Measurements from ENCODE around the gene FTO. TPM values are rescaled to one million over a fixed set of nuclear protein-coding genes. Genes with fewer than 3 reads are reported as not detected.

Gene FTO
- total and polyA plus RNA-seq, 2 of the 13 experiments (the other 11 are each of a cell fraction or from before 2014, with no cell fraction given), result 41.6 to 55.8 TPM

- TF ChIP-seq ARID5B (CRISPR knock-in tag; IDR thresholded peaks at IDR 0.05) (peak; percentile 75), FOXP1 (IDR thresholded peaks at IDR 0.05) (no peak), FOXP1 (CRISPR knock-in tag; IDR thresholded peaks at IDR 0.05) (peak; percentile 85), ZBTB46 (CRISPR knock-in tag; IDR thresholded peaks at IDR 0.05; ENCODE audit: borderline replicate concordance) (0 out of 2 replicates have a peak, but pooled peaks have one; percentile 65), CBX1 (IDR thresholded peaks at IDR 0.05; ENCODE audit: low read depth) (no peak), ZNF367 (CRISPR knock-in tag; IDR thresholded peaks at IDR 0.05; ENCODE audit: borderline replicate concordance) (no peak), NR3C1 (CRISPR knock-in tag; IDR thresholded peaks at IDR 0.05) (no peak), TEF (CRISPR knock-in tag; IDR thresholded peaks at IDR 0.05) (no peak), MAFK (conservative IDR thresholded peaks at IDR 0.05 in 1 of 2, IDR thresholded peaks at IDR 0.05 in 1 of 2; ENCODE audit: low read length in 2 of 2) (peak; percentile 99 to 100), MLXIP (CRISPR knock-in tag; IDR thresholded peaks at IDR 0.05; ENCODE audit: borderline replicate concordance) (no peak), ZNF713 (CRISPR knock-in tag; IDR thresholded peaks at IDR 0.05) (no peak), ZNF33A (CRISPR knock-in tag; IDR thresholded peaks at IDR 0.05; ENCODE audit: borderline replicate concordance) (peak; percentile 28; the same call in 1 of the 2 replicates), MED1 (CRISPR knock-in tag; IDR thresholded peaks at IDR 0.05) (no peak; the same call in 1 of the 2 replicates), KAT8 (CRISPR knock-in tag; IDR thresholded peaks at IDR 0.05) (no peak), FOXK1 (CRISPR knock-in tag; IDR thresholded peaks at IDR 0.05; ENCODE audit: borderline replicate concordance, low read depth) (no peak), TGIF2 (CRISPR knock-in tag; IDR thresholded peaks at IDR 0.05) (0 out of 2 replicates have a peak, but pooled peaks have one; percentile 2), MXD3 (CRISPR knock-in tag; IDR thresholded peaks at IDR 0.05) (no peak), ZNF567 (CRISPR knock-in tag; IDR thresholded peaks at IDR 0.05; ENCODE audit: borderline replicate concordance) (no peak), ZNF615 (CRISPR knock-in tag; IDR thresholded peaks at IDR 0.05; ENCODE audit: borderline replicate concordance) (no peak), CBX5 (CRISPR knock-in tag; IDR thresholded peaks at IDR 0.05; ENCODE audit: borderline replicate concordance) (no peak), LBX2 (CRISPR knock-in tag; IDR thresholded peaks at IDR 0.05; ENCODE audit: borderline replicate concordance) (no peak)
Observed at GRCh38 chr16:54175169-54175551, 471.2 kb downstream of the FTO start (continued).
